Aortic smooth muscle cell (primary cell): ENCODE results near the gene SLC6A9. TPM values are rescaled to one million over a fixed set of nuclear protein-coding genes. Genes with fewer than 3 reads are reported as not detected.

Experiments used
- total RNA-seq: library from RNA; depleted of rRNA; stranded (reverse); fragments of >200 nt; gene quantifications from 2 replicates; pipeline ENCODE4 v1.2.3, GENCODE V29; 2014

The SLC6A9 gene
- 5.1 and 5.3 TPM in 2 replicates for total RNA-seq

DNA sequence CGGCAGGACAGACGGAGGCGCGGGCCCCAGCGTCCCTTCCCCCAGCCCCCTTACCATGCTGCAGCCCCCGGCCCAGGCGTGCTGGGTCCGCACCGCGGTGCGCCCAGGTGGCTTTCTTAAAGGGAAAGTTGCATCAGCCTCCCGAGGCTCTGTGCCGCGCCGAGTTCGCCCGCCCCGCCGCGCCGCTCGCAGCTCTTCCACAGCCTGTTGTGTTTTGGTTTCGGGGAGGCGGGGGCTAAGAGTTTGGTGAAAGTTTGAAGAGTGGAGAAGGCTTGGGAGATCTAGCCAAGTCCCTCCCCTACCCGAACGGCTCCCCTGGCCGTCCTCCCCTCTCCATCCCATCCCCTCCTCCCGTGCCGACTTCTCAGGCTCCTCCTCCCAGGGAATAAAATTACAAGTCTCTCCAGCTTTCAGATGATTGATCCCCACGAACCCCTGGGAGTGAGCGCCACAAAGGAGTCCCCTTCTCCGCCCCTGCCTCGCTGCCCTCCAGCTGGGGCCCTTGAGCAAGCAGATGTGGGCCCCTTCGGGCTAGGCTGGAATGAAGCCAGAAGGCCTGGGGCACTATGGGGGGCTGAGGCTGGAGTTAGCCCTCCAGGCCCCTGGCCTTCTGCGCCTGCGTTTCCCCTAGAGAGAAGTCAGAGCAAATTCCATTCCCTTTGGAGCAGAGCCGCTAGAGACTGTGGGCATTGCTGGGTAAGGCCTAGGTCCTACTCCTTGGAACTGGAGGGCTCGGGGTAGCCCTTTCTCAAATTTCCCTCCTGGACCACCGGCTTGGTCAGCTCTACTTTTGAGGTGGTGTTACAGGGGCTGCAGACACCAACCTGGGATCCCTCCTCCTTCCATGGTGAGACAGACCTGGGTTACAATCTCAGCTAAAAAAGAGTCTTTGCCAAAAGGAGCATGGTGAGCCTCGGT, at the start of gene SLC6A9:
SLC6A9 (minus strand) TSS at position 211 of the 918 bp plus-strand sequence. CDS start 7,185 bp downstream, outside the sequence.

DNA sequence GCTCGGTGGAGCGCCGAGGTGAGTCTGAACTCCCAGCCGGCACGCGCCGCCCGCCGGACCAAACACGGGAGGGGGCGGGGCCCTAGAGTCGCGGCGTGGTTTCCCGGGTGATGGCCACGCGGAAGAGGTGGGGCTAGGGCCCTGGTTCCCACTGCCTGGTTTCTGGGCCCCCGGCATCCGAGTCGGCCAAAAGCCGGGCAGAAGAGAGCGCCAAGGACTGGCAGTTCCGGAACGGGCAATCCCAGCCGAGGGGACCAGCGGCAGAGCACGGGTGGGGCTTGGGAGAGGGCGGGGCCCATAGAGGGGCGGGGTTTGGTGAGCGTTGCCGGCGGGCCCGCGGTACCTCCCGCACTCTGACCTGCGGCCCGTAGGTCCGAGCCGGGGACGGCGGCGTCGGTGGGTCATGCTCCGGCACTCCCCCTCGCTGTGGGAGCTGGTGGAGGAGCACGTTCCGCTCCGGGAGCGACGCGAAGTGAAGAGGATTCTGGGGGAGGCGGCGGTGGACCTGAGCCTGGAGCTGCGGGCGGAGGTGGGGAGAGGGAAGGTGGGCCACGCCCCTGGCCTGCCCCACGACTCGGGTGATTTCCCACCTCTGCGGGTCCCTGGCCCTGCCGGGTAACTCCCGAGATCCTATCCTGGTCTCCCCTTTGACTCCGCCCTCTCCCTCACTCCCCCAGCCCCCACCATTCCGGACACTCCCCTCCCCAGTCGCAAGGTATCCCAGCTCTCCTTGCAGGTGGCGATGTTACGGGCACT, 39.6 kb downstream of the SLC6A9 start, which contains the start of gene CCDC24:
CCDC24 (plus strand) TSS at position 124 of the 756 bp plus-strand sequence; CDS start at position 404, 280 bp downstream.

DNA sequence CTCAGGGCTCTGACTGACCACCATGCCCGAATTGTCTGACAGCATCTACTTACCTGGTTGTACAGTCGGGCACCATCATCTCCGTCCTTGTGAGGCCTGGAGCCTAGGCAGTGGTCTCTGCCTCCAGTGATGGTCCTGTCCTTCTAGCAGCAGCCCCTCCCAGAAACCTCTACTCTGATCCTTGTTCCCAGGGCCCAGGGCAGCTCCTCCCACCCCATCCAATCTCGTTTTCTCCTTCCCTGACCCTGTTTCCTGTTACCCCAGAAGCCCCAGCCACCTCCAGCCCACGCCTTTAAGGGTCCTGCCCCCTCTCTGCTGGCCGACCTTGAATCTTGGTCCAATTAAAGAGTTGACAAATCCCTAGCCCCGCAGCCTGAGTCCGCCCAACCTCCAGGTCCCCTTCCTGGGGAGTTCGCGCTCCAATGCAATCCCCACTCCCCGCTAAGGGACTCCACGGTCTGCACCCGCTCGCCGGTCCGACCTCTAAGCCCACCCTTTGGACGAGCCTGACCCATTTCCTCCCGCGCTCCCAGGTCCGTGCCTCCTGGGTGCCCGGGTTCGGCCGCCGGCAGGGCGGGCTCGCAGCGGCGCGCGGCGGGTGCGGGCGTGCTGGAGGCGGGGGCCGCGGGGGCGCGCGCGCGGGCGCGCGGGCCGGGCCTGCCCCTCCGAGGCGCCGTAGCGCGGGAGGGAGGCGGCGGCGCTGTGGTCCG, 52.6 kb downstream of the SLC6A9 start, which contains the start of gene B4GALT2:
B4GALT2 (plus strand) TSS at position 660 of the 710 bp plus-strand sequence. CDS start 1,951 bp downstream, outside the sequence.

DNA sequence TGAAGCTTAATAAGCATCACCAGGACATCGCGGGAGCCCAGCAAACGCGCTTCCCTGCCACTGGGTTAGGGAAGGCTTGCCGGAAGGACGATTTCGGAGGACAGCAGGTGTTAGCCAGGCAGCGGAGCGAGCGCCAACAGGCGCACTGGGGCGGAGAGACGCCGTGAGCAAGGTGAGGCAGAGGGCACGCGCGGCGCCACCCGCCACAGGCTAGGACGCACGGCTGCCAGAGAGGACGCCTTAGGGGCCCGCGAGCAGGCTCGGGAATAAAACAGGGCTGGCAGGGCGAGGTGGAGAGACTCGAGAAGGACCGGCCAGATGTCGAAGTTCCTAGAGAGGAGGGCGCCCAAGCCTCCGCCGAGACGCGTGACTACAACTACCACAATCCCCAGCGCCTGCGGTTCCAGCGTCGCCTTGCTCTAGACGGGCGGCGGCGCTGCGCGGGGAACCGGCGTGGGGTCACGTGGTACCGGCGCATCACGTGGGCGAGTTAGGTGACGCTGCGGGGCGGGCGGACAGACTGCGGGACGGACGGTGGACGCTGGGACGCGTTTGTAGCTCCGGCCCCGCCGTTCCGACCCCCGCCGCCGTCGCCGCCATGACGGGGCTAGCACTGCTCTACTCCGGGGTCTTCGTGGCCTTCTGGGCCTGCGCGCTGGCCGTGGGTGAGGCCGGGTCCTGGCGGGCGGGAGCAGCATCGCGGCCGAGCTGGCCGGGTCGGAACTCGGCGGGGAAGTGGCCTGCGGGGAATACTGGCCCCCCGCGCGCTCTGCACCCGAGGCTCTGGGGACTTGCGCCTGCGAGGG, 56.6 kb downstream of the SLC6A9 start, which contains the start of gene ATP6V0B:
ATP6V0B (plus strand) TSS at position 518 of the 806 bp plus-strand sequence; CDS start at position 599, 81 bp downstream.

DNA sequence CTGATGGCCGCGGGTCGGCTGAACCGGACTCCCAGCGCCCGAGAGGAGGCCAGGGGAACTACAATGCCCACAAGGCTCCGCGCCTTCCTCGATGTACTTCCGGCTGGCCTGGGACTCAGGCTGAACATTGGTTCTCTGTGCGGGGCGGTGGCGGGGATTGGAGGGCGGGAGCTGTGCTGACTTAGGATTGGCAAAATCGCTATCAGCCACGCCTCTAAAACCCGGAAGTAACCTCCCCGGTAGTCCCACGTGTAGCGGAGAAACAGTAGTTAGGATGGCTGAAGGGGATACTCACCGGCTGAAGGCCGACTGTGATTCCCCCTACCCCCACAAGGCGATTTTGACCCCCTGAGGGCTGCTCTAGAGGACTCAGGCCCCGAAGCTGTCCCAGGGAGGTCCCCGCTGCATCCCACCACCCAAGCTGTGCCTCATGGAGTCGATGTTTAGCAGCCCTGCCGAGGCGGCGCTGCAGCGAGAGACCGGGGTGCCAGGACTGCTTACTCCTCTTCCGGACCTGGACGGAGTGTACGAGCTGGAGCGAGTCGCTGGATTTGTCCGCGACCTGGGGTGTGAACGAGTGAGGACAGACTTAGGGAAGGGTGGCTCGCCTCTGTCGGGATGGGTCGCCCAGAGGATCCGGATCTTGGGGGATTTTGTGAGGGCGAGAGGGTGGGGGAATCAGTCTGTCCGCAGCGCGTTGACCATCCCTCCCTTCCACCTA, 61.4 kb downstream of the SLC6A9 start, which contains the start of gene DPH2:
DPH2 (plus strand) TSS at position 265 of the 721 bp plus-strand sequence; CDS start at position 431, 166 bp downstream.

Other genes starting within 250 kb of the SLC6A9 start
- under 0.01 and 0.25 TPM in 2 replicates for gene ARTN, start 97.7 kb downstream of the SLC6A9 start, total RNA-seq
- 17.2 and 18.4 TPM in 2 replicates for gene IPO13, start 84.5 kb downstream of the SLC6A9 start, total RNA-seq
- 10.6 and 12.6 TPM in 2 replicates for gene DPH2, start 61.5 kb downstream of the SLC6A9 start, total RNA-seq
- 115 and 150 TPM in 2 replicates for gene ATP6V0B, start 56.5 kb downstream of the SLC6A9 start, total RNA-seq
- gene B4GALT2, start 52.3 kb downstream of the SLC6A9 start, total RNA-seq = 70.5 and 72.9 TPM in 2 replicates
- 4.0 and 4.8 TPM in 2 replicates for gene CCDC24, start 39.9 kb downstream of the SLC6A9 start, total RNA-seq
- gene KLF17, start 87.4 kb upstream of the SLC6A9 start, total RNA-seq = 0.06 and 0.26 TPM in 2 replicates
- not detected in 2 replicates for gene KLF18, start 110.2 kb upstream of the SLC6A9 start, total RNA-seq
- 17.7 and 22.1 TPM in 2 replicates for gene DMAP1, start 182.0 kb upstream of the SLC6A9 start, total RNA-seq